SK-N-SH treated with all-trans-retinoic acid at 6 μM for 48 hours (cell line): Measurements from ENCODE around the gene TEAD1.

Experiments used
- BACH2 ChIP-seq: fragments of 250-450 bp; sonication (Bioruptor Pico); IDR thresholded peaks from 2 replicates; pipeline ENCODE4 v1.9.0; 2021; ENCODE audit warnings: mild to moderate bottlenecking, borderline replicate concordance
- CREB5 ChIP-seq: fragments of 250-450 bp; sonication (Bioruptor Pico); IDR thresholded peaks from 2 replicates; pipeline ENCODE4 v1.5.1; 2020; ENCODE audit warnings: low read depth, mild to moderate bottlenecking, moderate library complexity
- CSDC2 ChIP-seq: fragments of 250-450 bp; sonication (Bioruptor Pico); IDR thresholded peaks from 2 replicates; pipeline ENCODE4 v1.5.0; 2020; ENCODE audit warnings: mild to moderate bottlenecking, moderate library complexity
- POU6F1 ChIP-seq: fragments of 250-450 bp; sonication (Bioruptor Pico); IDR thresholded peaks from 2 replicates; pipeline ENCODE4 v1.8.0; 2021; ENCODE audit warnings: low read depth, mild to moderate bottlenecking, moderate library complexity, borderline replicate concordance
- RARB ChIP-seq: fragments of 250-450 bp; sonication (Bioruptor Pico); IDR thresholded peaks from 2 replicates; pipeline ENCODE4 v1.8.0; 2021; ENCODE audit warnings: mild to moderate bottlenecking, moderate library complexity
- SNAI2 ChIP-seq: fragments of 250-450 bp; sonication (Bioruptor Pico); IDR thresholded peaks from 2 replicates; pipeline ENCODE4 v1.5.0; 2020; ENCODE audit warnings: mild to moderate bottlenecking, moderate library complexity
- ZFP30 ChIP-seq: fragments of 450-650 bp; formaldehyde crosslinking; IDR thresholded peaks from 2 replicates; pipeline ENCODE4 v1.5.0; 2022; ENCODE audit warnings: mild to moderate bottlenecking, moderate library complexity
- ZNF565 ChIP-seq: fragments of 450-650 bp; formaldehyde crosslinking; conservative IDR thresholded peaks from 2 replicates; pipeline ENCODE4 v1.5.0; 2020; ENCODE audit warnings: low read depth, mild to moderate bottlenecking, moderate library complexity

GRCh38 chr11:12777208-12777874, 103.1 kb downstream of the TEAD1 start:
- TF ChIP-seq BACH2 (CRISPR knock-in tag) (no peak), CREB5 (CRISPR knock-in tag) (no peak), ZFP30 (CRISPR knock-in tag) (no peak), CSDC2 (CRISPR knock-in tag) (no peak), RARB (CRISPR knock-in tag) (no peak), SNAI2 (no peak), POU6F1 (CRISPR knock-in tag) (no peak), ZNF565 (CRISPR knock-in tag) (no peak)
